Tongue (tissue), 2 donors: ENCODE measurements around the gene CDK1. TPM values are rescaled to one million over a fixed set of nuclear protein-coding genes. Genes with fewer than 3 reads are reported as not detected.
"Not testable (repeated sequence)": the region's sequence is repeated elsewhere in the genome, so short reads cannot be mapped to it uniquely, and the experiment has no call there.

Source experiments
- DNase-seq: peaks from one replicate; pipeline ENCODE4 v3.0.0-alpha.2; 2015
- total RNA-seq: library from RNA; depleted of rRNA; stranded (reverse); fragments of >200 nt; gene quantifications from one replicate; pipeline ENCODE4 v1.2.3, GENCODE V29; 2014

CDK1 gene
- total RNA-seq, 1 donor from 2014 or later, result 59.5 TPM

DNA sequence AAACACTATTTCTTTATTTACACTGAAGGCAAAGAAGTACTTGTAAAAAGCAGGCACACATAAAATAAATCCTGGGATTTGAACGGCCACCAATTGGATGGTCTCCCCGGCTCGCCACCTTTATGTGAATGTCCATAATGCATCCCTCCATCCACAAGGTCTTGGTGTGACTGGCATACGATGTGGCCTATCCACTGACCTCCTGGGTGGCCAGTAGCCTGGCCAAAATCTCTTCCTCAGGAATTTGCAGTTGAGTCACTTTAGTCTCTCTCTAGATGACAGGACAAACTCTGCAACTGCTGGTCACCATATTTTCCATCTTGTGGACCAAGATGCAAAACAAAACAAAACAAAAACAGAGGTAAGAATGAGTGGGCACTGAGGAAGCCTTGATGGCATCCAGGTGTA, 39.1 kb downstream of the CDK1 start:
- no peak for DNase-seq

DNA sequence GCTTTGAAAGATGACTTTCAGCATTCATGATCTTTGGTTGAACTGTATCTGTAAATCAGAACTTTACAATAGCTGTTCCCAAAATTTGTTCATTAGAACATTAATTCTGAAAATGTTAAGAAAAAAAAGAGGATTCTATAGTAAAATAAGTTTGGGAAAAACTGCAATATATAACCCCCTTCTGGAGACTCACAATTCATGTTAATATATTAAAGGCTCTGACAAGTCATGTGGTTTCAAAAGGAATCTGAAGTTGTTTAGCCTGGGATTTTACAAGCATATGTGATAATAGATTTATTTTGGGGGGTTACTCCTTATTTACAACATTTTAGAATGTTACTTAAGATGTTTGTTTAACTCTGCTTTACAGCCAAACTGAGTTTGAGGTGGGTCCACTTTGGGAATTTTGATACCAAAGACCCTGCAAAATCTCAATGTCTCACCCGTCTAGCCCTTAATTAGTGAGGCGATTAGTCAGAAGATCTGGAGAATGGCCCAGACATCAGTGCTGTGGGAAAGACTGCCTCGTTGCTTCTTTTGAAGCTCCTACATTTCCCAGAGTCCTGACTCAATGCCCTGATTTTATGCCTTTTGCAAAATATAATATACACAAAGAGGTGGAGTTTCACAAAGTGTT, 40.0 kb downstream of the CDK1 start:
- DNase-seq, result peak; percentile 62

DNA sequence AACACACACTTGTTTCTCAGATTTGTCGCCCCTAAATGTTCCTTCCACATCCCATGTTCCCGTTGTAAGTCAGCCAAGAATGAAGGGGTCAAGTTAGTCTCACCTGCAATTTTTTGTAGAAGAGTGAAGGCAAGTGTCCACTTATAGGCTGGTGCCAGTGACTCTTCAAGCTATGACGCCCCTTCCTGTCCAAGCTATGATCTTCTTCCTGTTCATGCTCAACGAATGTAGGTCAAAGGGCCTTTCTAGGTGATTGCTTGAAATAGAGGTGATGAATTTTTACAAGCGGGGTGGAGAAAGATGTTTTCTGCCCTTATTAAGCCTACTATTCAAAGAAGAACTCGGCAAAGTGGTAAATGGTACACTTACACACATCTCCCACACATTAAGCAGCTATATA, 41.0 kb downstream of the CDK1 start:
- no peak for DNase-seq

DNA sequence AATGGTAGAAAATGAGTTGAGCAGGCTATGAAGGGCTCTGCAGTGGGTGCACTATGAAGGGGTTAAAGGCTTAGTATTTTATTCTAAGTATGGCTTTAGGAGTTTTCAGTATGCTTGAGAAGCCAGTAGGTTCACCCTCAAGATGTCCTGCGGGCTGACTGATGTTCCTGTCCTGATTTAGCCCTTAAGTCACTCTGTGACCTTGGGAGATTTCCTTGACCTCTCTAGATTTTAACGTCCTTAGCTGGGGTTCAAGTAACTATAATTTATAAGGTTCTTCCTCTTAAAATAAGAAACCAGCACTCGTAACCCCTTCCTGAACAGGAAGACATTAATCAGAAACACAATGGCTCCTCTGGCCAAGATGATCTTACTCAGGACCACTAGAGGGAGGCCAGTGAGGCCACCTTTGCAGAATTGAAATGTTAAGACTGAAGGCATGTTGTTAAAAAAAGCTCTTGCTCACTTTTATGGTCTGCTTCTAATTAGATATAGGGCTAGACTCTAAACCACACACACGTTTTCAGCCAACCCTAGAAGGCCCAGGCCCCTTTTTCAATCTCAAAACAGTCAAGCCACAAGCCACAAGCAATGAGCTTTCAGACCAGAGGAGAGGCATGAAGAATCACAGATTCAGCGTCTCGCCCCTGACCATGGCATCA, 41.9 kb downstream of the CDK1 start:
- DNase-seq, result peak; percentile 22

DNA sequence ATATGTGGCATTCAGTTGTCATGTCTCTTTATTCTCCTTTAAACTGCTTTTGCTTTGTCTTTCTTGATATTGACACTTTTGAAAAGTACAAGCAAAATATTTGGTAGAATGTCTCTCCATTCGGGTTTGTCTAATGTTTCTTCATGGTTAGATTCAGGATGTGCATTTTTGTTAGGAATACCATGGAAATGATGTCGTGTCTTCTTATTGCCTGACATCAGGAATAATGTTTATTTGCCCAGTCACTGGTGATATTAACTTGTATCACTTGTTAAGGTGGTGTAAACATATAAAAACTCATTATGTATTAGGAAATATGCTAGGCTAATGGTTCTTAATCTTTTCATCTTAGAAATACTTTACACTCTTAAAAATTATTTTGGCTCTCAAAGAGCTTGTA, 43.4 kb downstream of the CDK1 start:
- no peak for DNase-seq

DNA sequence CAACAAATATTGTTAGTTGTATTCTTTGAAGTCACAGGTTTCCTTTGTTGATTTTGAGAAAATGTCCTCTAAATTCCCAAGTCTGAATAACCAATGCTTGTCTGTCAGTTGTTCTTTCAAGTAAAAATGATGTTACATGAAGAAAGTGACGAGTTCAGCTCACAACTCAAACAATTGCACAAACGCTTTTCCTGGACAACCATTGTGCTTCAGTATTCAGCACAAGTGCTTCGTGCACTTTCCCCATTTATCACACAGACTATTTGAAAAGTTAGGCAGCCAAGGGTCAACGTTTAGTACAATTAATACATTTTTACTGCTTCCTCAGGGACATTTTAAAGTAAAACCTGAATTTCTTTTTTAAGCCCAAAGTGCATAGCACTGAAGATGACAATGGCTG, 44.5 kb downstream of the CDK1 start:
- DNase-seq, result no peak

DNA sequence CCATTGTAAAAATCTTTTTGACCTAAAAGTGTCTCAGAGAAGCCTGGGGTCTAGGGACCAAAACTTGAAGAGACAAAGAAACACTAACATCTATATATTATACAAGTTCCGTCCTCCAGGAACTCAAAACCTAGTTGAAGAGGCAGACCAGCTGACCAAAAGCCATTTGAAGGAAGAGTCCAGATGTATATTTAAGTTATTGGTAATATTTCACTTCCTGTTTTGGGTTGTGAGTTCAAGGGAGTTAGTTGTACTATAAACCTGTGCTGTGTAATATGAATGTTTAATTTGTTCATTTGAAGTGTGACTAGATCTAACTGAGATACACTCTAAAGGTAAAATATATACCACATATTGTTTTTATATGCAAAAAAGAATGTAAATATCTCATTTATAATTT, 45.0 kb downstream of the CDK1 start:
- DNase-seq, result no peak

DNA sequence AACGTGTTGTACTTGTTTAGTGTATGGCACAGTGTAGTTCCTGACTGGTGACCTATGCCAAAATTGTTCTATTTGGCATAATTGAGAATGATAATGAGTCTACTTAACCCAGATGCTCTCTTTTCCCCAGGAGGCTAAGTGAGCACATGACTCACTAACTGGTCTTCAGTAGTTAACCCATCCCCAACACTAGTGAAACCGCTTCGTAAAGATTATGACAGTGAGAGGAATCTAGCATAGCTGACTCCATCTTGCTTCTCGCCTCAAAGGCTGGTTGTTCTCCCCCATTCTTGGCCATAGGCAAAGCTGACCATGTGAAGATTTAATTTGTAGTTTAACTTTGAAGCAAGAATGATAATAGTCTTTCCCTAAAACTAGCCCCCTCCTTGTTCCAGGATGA, 47.2 kb downstream of the CDK1 start:
- no peak for DNase-seq

DNA sequence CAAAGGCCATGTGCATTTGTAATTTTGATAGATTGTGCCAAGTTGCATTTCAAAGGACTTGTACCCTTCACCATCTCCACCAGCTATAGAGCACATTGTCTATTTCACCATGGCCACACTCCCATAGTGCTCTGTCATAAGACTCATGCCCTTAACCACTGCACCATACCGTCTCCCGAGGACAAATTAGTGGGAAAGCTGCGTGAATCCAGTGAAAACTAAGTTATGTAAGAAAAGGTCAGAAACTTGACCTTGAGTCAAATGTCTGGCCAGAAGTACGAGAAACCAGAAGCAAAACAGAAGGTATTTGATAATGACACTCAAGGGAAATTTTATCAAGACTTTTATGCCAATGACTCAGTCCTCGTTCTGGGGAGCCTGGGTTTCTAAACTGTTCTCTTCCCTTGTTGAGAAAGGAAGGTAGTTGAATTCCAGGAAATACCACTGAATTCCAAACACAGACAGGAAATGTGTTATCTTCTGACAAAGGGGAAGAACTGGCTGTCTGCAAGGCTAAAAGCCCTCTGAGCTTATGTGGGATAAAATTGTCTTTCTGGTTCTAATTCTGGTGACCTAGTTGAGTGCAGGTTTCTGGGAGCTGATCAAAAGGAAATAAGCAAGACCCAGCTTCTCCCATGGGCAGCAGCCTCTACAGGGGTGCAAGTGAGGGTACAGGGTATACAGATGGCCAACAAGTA, 49.7 kb downstream of the CDK1 start:
- no peak for DNase-seq

DNA sequence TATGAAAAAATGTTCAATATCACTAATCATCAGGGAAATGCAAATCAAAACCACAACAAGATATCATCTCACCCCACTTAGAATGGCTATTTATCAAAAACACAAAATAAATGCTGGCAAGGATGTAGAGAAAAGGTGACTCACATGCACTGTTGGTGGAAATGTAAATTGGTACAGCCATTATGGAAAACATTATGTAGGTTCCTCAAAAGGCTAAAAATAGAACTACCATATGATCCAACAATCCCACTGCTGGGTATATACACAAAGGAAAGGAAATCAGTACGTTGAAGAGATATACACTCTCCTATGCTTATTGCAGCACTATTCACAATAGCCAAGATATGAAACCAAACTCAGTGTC, 50.2 kb downstream of the CDK1 start:
- no peak for DNase-seq

DNA sequence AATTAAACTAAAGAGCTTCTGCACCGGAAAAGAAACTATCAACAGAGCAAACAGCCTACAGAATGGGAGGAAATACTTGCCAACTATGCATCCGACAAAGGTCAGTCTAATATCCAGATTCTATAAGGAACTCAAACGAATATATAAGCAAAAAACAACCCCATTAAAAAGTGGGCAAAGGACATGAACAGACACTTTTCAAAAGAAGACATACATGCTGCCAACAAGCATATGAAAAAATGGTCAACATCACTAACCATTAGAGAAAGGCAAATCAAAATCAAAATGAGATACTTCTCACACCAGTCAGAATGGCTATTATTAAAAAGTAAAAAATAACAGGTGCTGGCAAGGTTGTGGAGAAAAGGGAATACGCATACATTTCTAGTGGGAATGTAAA, 53.9 kb downstream of the CDK1 start:
- DNase-seq, result not testable (repeated sequence)

DNA sequence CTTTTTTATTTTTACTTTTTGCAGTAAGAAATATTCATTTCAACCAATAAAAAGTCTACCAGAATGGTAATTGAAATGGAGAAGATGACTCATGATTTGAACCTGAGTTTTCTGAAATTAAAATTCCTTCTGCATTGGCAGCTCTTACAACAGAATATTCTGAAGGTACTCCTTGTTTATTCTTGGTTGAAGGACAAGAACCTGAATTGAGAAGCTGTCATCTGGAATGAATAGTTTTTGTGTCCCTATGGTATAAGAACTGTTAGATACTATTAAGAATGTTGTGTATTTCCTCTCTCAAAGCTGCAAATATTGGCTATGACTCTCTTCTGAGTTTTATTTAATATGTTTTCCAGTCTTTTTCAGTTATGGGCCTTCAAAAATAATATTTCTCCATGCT, 56.1 kb downstream of the CDK1 start:
- DNase-seq, result no peak

DNA sequence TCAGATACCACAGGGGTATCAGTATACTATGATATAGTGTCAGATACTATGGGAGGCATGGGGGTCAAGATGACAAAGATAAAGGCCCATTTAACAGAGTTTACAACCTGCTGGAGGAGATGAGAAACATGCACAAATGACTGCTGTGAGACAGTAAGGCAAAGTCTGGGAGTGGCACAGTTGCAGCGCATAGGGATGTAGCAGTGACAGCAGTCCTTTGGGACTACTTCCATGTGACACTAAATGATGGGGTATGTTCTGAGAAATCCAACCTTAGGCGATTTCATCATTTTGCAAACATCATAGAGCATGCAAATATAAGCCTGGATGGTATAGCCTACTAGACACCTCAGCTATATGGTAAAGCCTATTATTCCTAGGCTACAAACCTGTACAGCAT, 56.8 kb downstream of the CDK1 start:
- DNase-seq, result no peak

DNA sequence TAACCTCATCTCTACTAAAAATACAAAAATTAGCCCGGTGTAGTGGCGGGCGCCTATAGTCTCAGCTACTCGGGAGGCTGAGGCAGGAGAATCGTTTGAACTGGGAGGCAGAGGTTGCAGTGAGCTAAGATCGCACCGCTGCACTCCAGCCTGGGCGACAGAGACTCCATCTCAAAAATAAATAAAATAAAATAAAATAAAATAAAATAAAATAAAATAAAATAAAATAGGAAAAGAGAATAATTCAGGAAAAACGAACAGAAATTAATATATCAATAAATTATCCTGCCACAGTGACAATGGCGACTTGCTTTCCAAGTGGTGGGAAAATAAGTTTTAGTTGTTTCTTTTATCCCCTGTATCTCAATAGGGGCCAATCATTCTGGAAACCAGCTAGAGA, 62.9 kb downstream of the CDK1 start:
- DNase-seq, result not testable (repeated sequence)

DNA sequence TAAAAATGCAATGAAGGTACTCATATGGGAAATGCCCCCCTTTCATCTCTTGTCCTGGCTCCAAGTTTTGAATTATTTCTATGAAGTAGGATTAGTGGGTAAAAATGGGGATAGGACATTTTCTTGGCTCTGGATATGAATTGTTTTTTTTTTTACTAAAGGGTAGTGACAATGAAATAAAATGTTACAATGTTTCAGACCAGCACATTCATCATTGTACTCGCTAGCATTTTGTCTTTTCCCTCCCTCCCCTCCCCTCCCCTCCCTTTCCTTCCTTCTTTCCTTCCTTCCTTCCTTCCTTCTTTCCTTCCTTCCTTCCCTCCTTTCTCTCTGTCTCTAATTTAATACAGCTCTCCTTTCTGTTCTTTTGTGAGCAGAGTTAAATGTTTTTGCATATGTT, 64.4 kb downstream of the CDK1 start:
- no peak for DNase-seq

Other genes starting within 250 kb of the CDK1 start
- 36.5 TPM for gene RHOBTB1, start 165.7 kb downstream of the CDK1 start, total RNA-seq